SK-N-SH (cell line): ENCODE data around the gene DHRS4.
"Not testable (repeated sequence)": the region's sequence is repeated elsewhere in the genome, so short reads cannot be mapped to it uniquely, and the experiment has no call there.

Source experiments
- MEF2A ChIP-seq: IDR thresholded peaks from 2 replicates; pipeline ENCODE4 v1.4.0; 2012; ENCODE audit warnings: low read depth, borderline replicate concordance
- RAD21 ChIP-seq: IDR thresholded peaks from 2 replicates; pipeline ENCODE4 v1.6.1; 2012; ENCODE audit warnings: mild to moderate bottlenecking, low read length
- TF ChIP-seq, protein P1 (sequence below): fragments of 200-600 bp; sonication (generic); IDR thresholded peaks from 2 replicates; pipeline ENCODE4 v1.6.1; 2017; ENCODE audit warnings: antibody characterized with exemption, mild to moderate bottlenecking, moderate library complexity

DNA sequence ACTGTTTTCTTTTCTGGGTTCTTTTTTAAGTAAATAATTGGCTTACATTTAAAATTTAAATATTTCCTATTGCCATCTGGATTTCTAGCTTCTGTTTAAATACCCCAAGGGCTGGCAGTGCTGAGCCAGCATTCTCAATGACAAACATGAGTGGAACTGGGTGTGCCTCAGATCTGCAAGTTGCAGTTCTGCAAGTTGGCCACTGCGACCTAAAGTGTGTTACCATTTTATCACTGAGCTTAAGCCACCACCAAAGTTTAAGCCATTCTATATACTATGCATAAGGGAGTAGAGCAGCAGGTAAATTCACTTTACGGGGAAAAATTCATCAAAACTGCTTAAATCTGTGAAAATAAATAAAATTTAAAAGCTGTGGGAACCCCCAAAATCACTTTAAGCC is 23.6 kb downstream of the DHRS4 start:
- not testable (repeated sequence) for TF ChIP-seq RAD21, MEF2A
- TF ChIP-seq, protein P1, sequence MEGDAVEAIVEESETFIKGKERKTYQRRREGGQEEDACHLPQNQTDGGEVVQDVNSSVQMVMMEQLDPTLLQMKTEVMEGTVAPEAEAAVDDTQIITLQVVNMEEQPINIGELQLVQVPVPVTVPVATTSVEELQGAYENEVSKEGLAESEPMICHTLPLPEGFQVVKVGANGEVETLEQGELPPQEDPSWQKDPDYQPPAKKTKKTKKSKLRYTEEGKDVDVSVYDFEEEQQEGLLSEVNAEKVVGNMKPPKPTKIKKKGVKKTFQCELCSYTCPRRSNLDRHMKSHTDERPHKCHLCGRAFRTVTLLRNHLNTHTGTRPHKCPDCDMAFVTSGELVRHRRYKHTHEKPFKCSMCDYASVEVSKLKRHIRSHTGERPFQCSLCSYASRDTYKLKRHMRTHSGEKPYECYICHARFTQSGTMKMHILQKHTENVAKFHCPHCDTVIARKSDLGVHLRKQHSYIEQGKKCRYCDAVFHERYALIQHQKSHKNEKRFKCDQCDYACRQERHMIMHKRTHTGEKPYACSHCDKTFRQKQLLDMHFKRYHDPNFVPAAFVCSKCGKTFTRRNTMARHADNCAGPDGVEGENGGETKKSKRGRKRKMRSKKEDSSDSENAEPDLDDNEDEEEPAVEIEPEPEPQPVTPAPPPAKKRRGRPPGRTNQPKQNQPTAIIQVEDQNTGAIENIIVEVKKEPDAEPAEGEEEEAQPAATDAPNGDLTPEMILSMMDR, result peak; percentile 15; the same call in 1 of the 2 replicates
